Measurements from ENCODE around the gene PABPN1L. TPM values are rescaled to one million over a fixed set of nuclear protein-coding genes. Genes with fewer than 3 reads are reported as not detected.

The PABPN1L gene
- total and polyA plus RNA-seq, 2 of the 13 experiments (the other 11 are each of a cell fraction or from before 2014, with no cell fraction given) = not detected

DNA sequence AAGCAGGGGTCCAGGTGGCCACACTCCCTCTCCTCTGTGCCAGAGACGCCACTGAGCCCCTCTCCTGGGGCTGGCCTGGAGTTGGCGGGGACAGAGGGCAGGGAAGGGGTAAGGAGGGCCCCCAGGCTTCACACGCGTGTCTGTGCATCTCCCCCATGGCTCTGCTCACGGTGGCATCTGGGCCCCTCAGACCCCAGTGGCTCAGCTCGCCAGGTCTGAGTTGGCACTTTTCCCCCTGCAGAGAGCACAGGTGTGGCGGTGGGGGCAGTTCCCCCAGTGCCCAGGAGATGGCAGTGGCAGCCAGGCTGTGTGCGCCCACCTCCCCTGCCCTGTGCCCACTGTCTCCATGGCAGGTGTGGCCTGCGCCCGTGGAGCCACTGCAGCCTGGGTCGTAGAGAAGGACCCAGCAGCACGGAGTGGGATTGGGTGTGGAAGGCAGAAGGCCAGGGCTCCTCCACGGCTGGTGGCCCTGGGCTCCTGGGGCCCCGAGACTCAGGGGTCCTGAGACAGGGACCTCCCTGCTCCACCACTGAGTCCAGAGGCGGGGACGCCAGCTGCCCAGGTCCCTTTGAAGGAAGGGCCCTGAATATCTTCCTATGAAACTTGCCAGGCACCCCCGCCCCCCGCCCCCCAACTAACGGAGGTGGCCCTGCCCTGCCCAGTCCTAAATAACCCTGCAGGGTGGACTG lies 50.4 kb downstream of the PABPN1L start (continued):
- TF ChIP-seq ZNF7 (CRISPR knock-in tag; IDR thresholded peaks at IDR 0.05) = no peak
- TF ChIP-seq ZKSCAN8 (CRISPR knock-in tag; IDR thresholded peaks at IDR 0.05; ENCODE audit: borderline replicate concordance) = no peak
- no peak for TF ChIP-seq ZNF230 (CRISPR knock-in tag; IDR thresholded peaks at IDR 0.05)
- TF ChIP-seq ZBTB21 (CRISPR knock-in tag; IDR thresholded peaks at IDR 0.05) = no peak
- TF ChIP-seq ZNF329 (CRISPR knock-in tag; IDR thresholded peaks at IDR 0.05; ENCODE audit: low read depth) = no peak
- no peak for TF ChIP-seq YEATS4 (CRISPR knock-in tag; IDR thresholded peaks at IDR 0.05; ENCODE audit: borderline replicate concordance)
- TF ChIP-seq ZBTB7B (CRISPR knock-in tag; IDR thresholded peaks at IDR 0.05) = no peak
- no peak for TF ChIP-seq NR2F6 (IDR thresholded peaks at IDR 0.05)
- TF ChIP-seq NR2F6 (CRISPR knock-in tag; IDR thresholded peaks at IDR 0.05) = no peak
- TF ChIP-seq ZNF253 (CRISPR knock-in tag; IDR thresholded peaks at IDR 0.05; ENCODE audit: borderline replicate concordance) = no peak
- TF ChIP-seq ZNF354B (CRISPR knock-in tag; IDR thresholded peaks at IDR 0.05) = no peak
- no peak for TF ChIP-seq ZHX2 (IDR thresholded peaks at IDR 0.05; ENCODE audit: low read depth)
- TF ChIP-seq ZHX2 (CRISPR knock-in tag; IDR thresholded peaks at IDR 0.05; ENCODE audit: borderline replicate concordance) = no peak
- TF ChIP-seq ZNF207 (IDR thresholded peaks at IDR 0.05; ENCODE audit: borderline replicate concordance) = no peak
- TF ChIP-seq, protein P1, sequence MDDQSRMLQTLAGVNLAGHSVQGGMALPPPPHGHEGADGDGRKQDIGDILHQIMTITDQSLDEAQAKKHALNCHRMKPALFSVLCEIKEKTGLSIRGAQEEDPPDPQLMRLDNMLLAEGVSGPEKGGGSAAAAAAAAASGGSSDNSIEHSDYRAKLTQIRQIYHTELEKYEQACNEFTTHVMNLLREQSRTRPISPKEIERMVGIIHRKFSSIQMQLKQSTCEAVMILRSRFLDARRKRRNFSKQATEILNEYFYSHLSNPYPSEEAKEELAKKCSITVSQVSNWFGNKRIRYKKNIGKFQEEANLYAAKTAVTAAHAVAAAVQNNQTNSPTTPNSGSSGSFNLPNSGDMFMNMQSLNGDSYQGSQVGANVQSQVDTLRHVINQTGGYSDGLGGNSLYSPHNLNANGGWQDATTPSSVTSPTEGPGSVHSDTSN (CRISPR knock-in tag; IDR thresholded peaks at IDR 0.05; ENCODE audit: borderline replicate concordance) = no peak
- TF ChIP-seq ZNF607 (CRISPR knock-in tag; IDR thresholded peaks at IDR 0.05; ENCODE audit: borderline replicate concordance) = no peak
- TF ChIP-seq EP300 (IDR thresholded peaks at IDR 0.05; ENCODE audit: low read depth in 2 of 2, low read length in 2 of 2) = no peak
- TF ChIP-seq EP300 (CRISPR knock-in tag; IDR thresholded peaks at IDR 0.05; ENCODE audit: borderline replicate concordance) = no peak
- 0 out of 2 replicates have a peak, but pooled peaks have one; percentile 11 for TF ChIP-seq PATZ1 (CRISPR knock-in tag; IDR thresholded peaks at IDR 0.05)

Data from HepG2 (cell line).